ENCODE measurements around the gene ANGPTL7.

ANGPTL7 gene

GRCh38 chr1:11233208-11233607, 44.1 kb downstream of the ANGPTL7 start:
- H3K4me3 ChIP-seq (ENCODE audit: low read depth, low read length) = no peak overlapping the region

DNA sequence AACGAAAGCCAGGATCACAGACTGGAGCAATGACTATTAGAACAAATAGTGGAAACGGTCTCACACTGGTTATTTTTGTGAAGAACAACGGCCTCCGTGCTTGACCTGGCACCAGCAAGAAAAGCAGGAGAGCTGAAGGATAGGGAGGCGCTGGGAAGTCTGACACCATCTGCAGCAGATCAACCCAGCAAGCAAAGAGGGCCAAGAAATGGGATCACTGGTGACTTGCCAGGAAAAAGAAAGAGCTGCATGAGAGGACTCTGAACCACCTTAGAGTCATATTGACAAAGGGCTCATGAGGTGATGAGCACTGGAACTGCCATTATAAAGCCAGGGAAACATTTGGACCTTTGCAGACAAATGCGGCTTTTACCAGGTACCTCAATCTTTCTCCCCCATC, 48.2 kb downstream of the ANGPTL7 start:
- TF ChIP-seq, protein P1, sequence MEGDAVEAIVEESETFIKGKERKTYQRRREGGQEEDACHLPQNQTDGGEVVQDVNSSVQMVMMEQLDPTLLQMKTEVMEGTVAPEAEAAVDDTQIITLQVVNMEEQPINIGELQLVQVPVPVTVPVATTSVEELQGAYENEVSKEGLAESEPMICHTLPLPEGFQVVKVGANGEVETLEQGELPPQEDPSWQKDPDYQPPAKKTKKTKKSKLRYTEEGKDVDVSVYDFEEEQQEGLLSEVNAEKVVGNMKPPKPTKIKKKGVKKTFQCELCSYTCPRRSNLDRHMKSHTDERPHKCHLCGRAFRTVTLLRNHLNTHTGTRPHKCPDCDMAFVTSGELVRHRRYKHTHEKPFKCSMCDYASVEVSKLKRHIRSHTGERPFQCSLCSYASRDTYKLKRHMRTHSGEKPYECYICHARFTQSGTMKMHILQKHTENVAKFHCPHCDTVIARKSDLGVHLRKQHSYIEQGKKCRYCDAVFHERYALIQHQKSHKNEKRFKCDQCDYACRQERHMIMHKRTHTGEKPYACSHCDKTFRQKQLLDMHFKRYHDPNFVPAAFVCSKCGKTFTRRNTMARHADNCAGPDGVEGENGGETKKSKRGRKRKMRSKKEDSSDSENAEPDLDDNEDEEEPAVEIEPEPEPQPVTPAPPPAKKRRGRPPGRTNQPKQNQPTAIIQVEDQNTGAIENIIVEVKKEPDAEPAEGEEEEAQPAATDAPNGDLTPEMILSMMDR (IDR thresholded peaks at IDR 0.05; ENCODE audit: low read depth, low read length) = no peak
- no peak overlapping the region for H3K4me3 ChIP-seq (ENCODE audit: low read depth, low read length)
- DNase-seq (ENCODE audit: low read depth) = no peak

More at GRCh38 chr1:11233208-11233607, 44.1 kb downstream of the ANGPTL7 start:
- no peak for DNase-seq (ENCODE audit: low read depth)
- TF ChIP-seq, protein P2, sequence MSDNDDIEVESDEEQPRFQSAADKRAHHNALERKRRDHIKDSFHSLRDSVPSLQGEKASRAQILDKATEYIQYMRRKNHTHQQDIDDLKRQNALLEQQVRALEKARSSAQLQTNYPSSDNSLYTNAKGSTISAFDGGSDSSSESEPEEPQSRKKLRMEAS (IDR thresholded peaks at IDR 0.05; ENCODE audit: low read depth, low read length) = no peak
- no peak for TF ChIP-seq POLR2A (IDR thresholded peaks at IDR 0.05; ENCODE audit: extremely low read depth, insufficient read length)
- TF ChIP-seq, protein P1 (IDR thresholded peaks at IDR 0.05; ENCODE audit: low read depth, low read length) = no peak

GRCh38 chr1:11238311-11238710, 49.2 kb downstream of the ANGPTL7 start:
- no peak overlapping the region for H3K4me3 ChIP-seq (ENCODE audit: low read depth, low read length)
- TF ChIP-seq, protein P2 (IDR thresholded peaks at IDR 0.05; ENCODE audit: low read depth, low read length) = no peak
- no peak for TF ChIP-seq POLR2A (IDR thresholded peaks at IDR 0.05; ENCODE audit: extremely low read depth, insufficient read length)
- no peak for TF ChIP-seq MYC (IDR thresholded peaks at IDR 0.05; ENCODE audit: low read depth, low read length)
- TF ChIP-seq, protein P1 (IDR thresholded peaks at IDR 0.05; ENCODE audit: low read depth, low read length) = no peak
- DNase-seq (ENCODE audit: low read depth) = no peak

- TF ChIP-seq MYC (IDR thresholded peaks at IDR 0.05; ENCODE audit: low read depth, low read length) (no peak), POLR2A (IDR thresholded peaks at IDR 0.05; ENCODE audit: extremely low read depth, insufficient read length) (no peak)
- TF ChIP-seq, protein P2 (IDR thresholded peaks at IDR 0.05; ENCODE audit: low read depth, low read length) = no peak
- TF ChIP-seq, protein P1 (IDR thresholded peaks at IDR 0.05; ENCODE audit: low read depth, low read length) = no peak
- no peak for DNase-seq (ENCODE audit: low read depth)
- H3K4me3 ChIP-seq (ENCODE audit: low read depth, low read length) = no peak overlapping the region
Measured at GRCh38 chr1:11245248-11245647, 56.1 kb downstream of the ANGPTL7 start.

Measured in NB4 (cell line).